NCI-H526 (cell line): ENCODE results near the gene C1GALT1C1L.
"Not testable (repeated sequence)": the region's sequence is repeated elsewhere in the genome, so short reads cannot be mapped to it uniquely, and the experiment has no call there.

Experiments used
- DNase-seq, 2 experiments: peaks; one replicate each; lab custom pipeline; 2025; lab: John Stamatoyannopoulos, UW

C1GALT1C1L gene

DNA sequence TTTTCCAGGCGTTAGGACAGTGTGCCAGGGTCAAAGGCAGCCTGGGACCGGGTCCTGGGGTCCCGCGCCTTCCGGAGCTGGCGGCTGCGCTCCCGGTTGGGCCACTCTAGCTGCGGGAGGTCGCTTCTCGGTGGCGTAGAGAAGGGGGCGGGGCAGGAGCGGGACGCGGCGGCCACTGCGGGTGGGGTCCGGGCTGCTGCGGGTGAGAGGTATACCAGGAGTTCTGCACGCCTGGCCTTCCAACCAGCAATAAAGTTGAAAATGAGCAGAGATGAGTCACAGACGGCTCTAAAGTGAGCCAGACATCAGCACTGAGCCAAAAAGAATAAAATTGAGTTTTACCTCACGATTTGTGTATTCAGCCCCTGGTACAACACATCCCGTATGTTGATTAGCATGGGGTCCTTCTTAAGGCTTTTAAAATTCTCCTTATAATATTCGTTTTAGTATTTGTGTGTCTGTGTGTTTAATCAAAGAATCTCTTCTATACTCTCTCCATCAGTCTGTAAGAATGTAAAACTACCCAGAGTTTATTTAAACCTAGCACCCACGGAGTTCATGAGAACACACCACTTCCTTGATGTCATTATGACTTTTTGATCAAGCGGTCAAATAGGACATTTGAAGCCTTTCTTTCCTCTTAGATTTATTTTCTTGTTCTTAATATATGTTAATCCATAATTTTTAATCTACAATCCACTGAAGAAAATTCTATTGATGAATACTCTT lies at the start of gene C1GALT1C1L:
C1GALT1C1L (minus strand) TSS at position 108 of the 729 bp plus-strand sequence; CDS start at position 1, 107 bp downstream.
- peak; percentile 52 to 86 for DNase-seq

- no peak for DNase-seq
Measured at GRCh38 chr2:43725711-43726246, 49.5 kb upstream of the C1GALT1C1L start.

DNA sequence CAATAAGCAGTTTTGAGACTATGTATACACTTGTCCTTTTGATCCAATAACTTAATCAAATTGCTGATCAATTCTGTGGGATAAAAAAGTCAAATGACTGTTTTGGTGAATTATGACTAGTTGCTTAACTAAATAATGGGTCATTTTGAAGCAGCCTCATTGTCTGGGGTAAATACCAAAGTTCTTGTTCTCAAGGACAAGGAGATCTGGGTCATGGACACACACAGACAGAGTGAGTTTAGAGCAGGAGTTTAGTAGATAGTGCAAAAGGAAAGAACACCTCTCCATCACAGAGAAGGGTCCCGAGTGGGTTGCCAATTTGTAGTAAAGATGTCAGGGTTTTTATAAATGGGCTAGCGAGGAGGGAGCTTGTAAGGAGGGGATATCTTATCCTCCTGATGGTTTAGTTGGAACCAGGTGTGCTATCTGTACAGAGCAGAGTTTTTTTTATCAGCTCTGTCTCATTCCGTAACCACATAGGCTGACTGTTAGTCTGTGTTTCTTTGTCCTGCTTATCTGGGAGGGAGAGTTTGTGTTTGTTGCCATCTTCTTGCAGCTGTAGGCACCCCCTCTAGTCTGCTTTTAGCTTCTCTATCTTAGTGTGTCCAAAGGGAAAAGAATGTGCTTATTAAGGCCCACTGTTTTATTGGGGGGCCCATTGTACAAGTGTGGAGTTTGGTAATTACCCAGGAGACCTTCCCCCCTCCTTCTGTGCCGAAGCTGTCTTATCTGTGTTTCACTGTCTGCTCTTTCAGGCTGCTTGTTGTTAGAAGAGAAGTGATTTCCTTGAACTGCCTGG lies 48.7 kb upstream of the C1GALT1C1L start:
- no peak for DNase-seq

DNA sequence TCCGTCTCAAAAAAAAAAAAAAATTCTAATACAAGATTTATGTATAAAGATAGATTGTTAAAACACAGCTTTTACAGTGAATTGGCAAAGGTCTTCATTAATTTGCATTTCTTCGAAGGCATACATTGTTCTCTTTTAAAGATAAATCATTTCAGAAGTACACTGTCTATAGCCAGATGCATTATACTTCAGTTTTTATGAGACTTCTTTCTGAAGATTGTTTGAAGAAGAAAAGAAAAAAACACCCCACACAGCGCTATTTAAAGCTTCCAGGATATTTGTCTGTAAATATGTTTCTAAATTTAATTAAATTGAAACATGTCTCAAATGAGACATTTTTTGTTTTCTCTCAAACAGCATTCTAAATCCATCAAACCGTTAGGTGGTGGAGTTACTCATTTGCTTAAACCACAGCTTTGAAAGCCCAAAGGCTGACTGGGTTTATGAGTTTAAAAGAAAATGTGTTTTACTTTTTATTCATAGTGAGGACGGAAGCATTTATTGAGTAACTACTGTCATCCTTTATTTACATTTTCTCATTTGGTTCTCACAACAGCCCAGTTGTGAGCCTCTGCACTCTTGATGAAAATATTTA lies 42.4 kb upstream of the C1GALT1C1L start:
- DNase-seq, result peak in 1 of 2 experiments; percentile 6

DNA sequence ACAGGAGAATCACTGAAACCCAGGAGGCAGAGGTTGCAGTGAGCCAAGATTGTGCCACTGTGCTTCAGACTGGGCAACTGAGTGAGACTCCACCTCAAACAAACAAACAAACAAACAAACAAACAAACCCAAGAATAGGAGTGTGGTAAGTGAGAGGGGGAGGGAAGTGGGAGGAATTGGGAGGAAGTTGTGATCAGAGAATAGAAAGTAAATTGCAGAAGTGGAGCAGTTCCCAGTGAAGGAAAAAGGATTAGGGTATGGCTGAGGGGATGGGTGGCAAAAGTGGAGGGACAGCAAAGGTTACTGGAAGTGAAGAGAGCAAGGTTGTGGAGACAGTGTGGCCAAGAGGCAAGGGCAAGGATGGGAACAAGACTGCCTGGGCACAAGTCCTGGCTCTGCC lies 41.1 kb upstream of the C1GALT1C1L start:
- DNase-seq, result no peak

- DNase-seq, result no peak
Measured at GRCh38 chr2:43715300-43716098, 39.3 kb upstream of the C1GALT1C1L start.

DNA sequence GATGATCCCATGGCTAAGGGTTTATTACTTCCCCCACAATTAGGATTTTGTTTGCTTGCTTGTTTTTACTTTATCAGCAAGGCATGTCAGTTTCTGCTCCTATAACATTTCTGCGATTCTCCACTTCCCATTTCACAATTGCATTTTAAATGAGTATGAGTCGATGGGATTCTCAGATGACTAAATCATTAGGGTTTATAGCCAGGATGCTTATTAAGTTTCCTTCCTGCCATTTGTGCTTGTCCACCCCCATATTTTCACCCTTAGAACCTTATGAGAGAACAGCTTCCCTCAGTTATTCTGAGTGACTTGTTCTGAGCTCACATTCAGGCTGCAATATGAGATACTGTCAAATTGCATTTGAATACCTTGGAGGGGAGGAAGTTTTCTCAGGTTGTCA lies 37.9 kb upstream of the C1GALT1C1L start:
- no peak for DNase-seq

- no peak for DNase-seq
Measured at GRCh38 chr2:43710866-43711265, 34.6 kb upstream of the C1GALT1C1L start.

- DNase-seq, result no peak
Measured at GRCh38 chr2:43708891-43709290, 32.7 kb upstream of the C1GALT1C1L start.

DNA sequence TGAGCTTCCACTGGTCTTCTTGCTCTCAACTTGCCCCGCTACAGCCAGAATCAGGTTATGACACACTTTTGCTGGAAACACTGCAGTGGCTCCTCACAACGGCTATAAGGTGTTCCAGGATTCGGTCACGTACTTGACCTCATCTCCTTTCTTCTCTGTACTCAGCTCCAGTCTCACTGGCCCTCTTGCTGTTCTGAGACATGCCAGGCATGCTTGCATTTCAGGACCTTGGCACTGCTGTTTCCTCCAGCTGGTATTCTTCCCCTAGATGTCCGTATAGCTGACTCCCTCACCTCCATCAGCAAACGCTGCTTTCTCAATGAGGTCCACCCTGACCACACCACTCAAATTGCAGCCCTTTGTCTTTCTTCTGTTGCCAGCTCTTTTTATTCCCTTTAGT lies 31.9 kb upstream of the C1GALT1C1L start:
- DNase-seq, result no peak

DNA sequence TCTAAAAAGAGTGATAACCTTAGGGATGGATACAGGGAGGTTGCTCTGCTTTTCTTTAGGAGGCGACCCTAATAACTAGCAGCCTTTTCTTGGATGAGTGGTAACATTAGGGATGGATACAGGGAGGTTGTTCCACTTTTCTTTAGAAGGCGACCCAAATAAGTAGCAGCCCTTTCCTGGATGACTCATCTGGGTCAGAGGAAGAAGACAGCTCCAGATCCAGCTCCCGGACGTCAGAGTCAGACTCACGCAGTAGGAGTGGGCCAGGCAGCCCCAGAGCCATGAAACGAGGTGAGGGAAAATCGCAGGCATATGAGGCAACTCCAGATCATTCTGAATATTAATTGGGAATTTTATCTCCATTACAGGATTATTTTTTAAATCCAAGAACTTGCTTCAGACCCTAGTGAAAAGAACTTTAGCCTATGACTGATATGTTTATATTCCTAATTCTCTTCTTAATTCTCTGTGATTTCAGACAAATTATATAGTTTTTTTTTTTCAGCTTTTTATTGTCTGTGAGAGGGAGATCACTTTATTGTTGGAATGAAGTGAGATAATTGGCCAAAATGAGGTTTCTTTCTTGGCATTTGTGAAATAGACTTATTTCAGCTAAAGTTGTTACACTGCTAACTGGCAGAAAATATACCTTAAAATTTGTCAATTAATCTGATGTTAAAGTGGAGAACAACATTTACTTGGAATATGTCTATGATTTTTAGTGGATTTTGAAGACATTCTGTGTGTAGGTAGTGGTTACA lies 31.2 kb upstream of the C1GALT1C1L start:
- no peak for DNase-seq

GRCh38 chr2:43701111-43701510 lies 24.9 kb upstream of the C1GALT1C1L start:
- DNase-seq, result no peak

DNA sequence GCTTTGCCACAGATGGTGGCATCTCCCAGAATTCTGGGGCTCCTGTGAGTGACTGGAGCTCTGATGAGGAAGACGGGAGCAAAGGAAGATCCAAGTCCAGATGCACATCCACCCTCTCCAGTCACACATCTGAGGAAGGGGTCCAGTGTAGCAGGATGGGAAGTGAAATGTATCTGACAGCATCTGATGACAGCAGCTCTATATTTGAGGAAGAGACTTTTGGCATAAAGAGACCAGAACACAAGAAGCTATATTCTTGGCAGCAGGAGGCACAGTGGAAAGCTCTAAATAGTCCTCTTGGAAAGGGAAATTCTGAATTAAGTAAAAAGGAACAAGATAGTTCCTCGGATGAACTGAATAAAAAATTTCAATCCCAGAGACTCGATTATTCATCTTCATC lies 23.5 kb upstream of the C1GALT1C1L start:
- DNase-seq, result no peak

GRCh38 chr2:43698140-43698539 lies 21.9 kb upstream of the C1GALT1C1L start:
- DNase-seq, result not testable (repeated sequence)

DNA sequence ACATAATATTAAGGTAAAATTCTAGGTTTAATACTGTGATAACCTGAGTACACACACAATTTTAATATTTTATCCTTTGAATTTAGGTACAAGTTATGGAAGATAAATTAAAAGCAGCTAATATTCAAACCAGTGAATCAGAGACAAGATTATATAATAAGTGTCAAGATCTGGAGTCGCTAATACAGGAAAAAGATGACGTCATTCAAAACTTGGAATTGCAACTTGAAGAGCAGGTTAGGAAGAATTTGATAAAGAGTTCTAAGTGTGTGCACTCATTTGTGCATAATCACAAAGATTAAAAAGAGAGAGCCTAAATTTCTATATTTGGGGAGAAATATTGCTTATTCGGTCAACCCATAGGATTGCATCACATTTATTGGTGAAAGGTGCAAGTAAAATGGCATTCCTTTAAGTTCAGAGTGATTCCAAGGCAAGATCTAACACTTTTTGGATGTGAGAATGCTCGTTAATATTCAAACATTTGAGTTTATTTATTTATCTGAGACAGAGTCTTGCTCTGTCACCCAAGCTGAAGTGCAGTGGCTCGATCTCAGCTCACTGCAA lies 16.3 kb upstream of the C1GALT1C1L start:
- DNase-seq, result no peak

- no peak for DNase-seq
Measured at GRCh38 chr2:43689999-43690398, 13.8 kb upstream of the C1GALT1C1L start.

DNA sequence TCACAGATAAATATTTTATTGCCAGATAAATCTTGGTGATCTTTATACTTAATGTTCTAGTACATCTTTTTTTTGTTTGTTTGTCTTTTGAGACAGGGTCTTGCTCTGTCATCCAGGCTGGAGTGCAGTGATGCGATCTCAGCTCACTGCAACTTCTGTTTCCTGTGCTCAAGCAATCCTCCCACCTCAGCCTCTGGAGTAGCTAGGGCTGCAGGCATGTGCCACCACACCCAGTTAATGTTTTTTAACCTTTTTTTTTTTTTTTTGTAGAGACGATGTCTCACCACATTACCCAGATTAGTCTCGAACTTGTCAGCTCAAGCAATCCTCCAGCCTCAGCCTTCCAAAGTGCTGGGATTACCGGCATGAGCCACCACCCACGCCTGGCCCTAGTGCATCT lies 9.1 kb upstream of the C1GALT1C1L start:
- DNase-seq, result no peak

- not testable (repeated sequence) for DNase-seq
Measured at GRCh38 chr2:43677783-43678182, 1.6 kb upstream of the C1GALT1C1L start.

GRCh38 chr2:43675646-43676321 lies 445 bp downstream of the C1GALT1C1L start:
- DNase-seq, result no peak

DNA sequence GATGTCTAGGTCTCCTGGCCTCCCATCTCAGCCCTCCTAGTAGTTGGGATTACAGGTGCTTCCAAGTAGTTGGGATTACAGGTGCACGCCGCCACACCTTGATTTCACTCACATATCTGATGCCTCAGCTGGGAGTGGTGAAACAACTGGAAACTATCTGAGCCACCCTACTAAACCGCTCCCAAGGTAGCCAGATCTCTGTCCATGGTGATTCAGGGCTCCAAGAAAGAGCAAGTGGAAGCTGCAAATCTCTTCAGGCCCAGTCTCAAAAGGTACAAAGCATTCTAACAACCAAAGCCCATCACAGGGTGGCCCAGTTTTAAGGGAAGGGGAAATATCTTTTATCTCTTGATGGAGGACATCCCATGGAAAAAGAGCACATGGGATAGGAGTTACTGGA lies 19.0 kb downstream of the C1GALT1C1L start:
- no peak for DNase-seq
